Thoracic aorta (tissue), 2 donors: ENCODE results near the gene C3orf80. TPM values are rescaled to one million over a fixed set of nuclear protein-coding genes. Genes with fewer than 3 reads are reported as not detected.
A peak's percentile ranks its signal among the peaks of the same experiment; 100 is the strongest.

Source experiments
- ATAC-seq: fragments of 150-250 bp; one replicate; pipeline ENCODE4 v1.8.0; 2017; ENCODE audit warnings: low read depth; ENCODE audit not compliant: insufficient number of reproducible peaks, low FRiP score
- DNase-seq: peaks from one replicate; pipeline ENCODE4 v3.0.0-alpha.2; 2020; ENCODE audit warnings: low spot score
- H3K27ac ChIP-seq, 2 donors: fragments of 200-600 bp; sonication (generic); 1 replicate in 1 of 2; 2 replicates in 1 of 2; pipeline ENCODE4 v1.5.1; 2016; ENCODE audit warnings: mild to moderate bottlenecking in 2 of 2, moderate library complexity in 2 of 2
- H3K27me3 ChIP-seq: fragments of 200-600 bp; sonication (generic); replicated peaks from 2 replicates; pipeline ENCODE4 v1.6.0; 2016; ENCODE audit warnings: mild to moderate bottlenecking; ENCODE audit not compliant: insufficient read depth
- H3K36me3 ChIP-seq: fragments of 200-600 bp; sonication (generic); one replicate; pipeline ENCODE4 v1.5.1; 2016
- H3K4me1 ChIP-seq, 2 donors: fragments of 200-600 bp; sonication (generic); 1 replicate in 1 of 2; 2 replicates in 1 of 2; pipeline versions ENCODE4 v1.5.1 to v1.6.0; 2016; ENCODE audit warnings: low read depth in 2 of 2, mild to moderate bottlenecking in 1 of 2; ENCODE audit not compliant: control insufficient read depth in 1 of 2
- H3K4me3 ChIP-seq: fragments of 200-600 bp; sonication (generic); 2 replicates; pipeline ENCODE4 v1.5.1; 2016; ENCODE audit warnings: mild to moderate bottlenecking
- H3K9me3 ChIP-seq: fragments of 200-600 bp; sonication (generic); 2 replicates; pipeline ENCODE4 v1.5.1; 2016
- CTCF ChIP-seq: fragments of 200-600 bp; sonication (generic); IDR thresholded peaks from one replicate; pipeline ENCODE4 v1.5.1; 2019; ENCODE audit warnings: antibody characterized with exemption
- total RNA-seq, 2 donors: library from RNA; depleted of rRNA; stranded (reverse); fragments of >200 nt; gene quantifications; one replicate each; pipeline versions ENCODE4 v1.1.0 to v1.2.3, GENCODE V29; 2016

The C3orf80 gene
- total RNA-seq, 2 donors from 2014 or later: 1.1 to 1.6 TPM

- ATAC-seq (no peak), DNase-seq (no peak)
- Histone ChIP-seq H3K4me3 (peak overlapping the region; percentile 22), H3K36me3 (no peaks in the 10 kb centered on the region), H3K9me3 (no peaks in the 10 kb centered on the region), H3K4me1 (peaks cover 0 to 11% of the 10 kb centered on the region in 2 donors), H3K27ac (no peak overlapping the region), H3K27me3 (no peaks in the 10 kb centered on the region)
- TF ChIP-seq CTCF: no peak
Measured at GRCh38 chr3:160260587-160261270, 35.5 kb downstream of the C3orf80 start.

DNA sequence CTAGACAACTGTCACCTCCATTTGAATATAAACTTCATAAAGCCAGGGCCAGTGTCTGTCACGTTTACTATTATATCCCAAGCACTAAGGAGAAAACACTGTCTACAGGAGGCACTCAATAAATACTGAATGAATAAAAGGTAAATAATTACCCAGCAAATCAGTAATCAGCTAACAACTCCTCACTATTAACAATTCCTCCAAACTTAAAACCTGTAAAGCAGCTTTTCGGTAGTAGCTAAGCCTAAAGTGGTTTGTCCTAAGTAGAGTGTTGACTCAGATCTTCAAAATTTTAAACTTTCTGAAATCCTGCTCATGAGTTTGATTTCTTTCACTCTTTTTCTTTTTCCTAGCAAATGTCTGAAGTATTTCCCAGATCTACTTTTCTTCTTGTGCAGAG, 39.9 kb downstream of the C3orf80 start:
- no peaks in the 10 kb centered on the region for H3K36me3 ChIP-seq
- no peak overlapping the region for H3K27ac ChIP-seq
- H3K27me3 ChIP-seq: no peaks in the 10 kb centered on the region
- DNase-seq: no peak
- TF ChIP-seq CTCF: no peak
- no peak overlapping the region for H3K4me3 ChIP-seq
- H3K9me3 ChIP-seq: no peaks in the 10 kb centered on the region
- ATAC-seq: no peak
- peaks cover 0 to 1% of the 10 kb centered on the region in 2 donors for H3K4me1 ChIP-seq

Other genes with a start within 250 kb of the C3orf80 start
- gene IL12A, start 236.6 kb upstream of the C3orf80 start, total RNA-seq: not detected
- 10 to 100 TPM; 44.1 to 61.4 TPM for gene IFT80, start 173.8 kb downstream of the C3orf80 start, total RNA-seq
- gene SMC4, start 174.2 kb downstream of the C3orf80 start, total RNA-seq: 10 to 100 TPM; 70.2 to 97.2 TPM
- 1 to 10 TPM; 4.1 to 5.3 TPM for gene TRIM59, start 224.4 kb downstream of the C3orf80 start, total RNA-seq